Measurements from ENCODE around the gene SPTLC1.

GRCh38 chr9:92030367-92030766 lies 84.8 kb downstream of the SPTLC1 start:
- TF ChIP-seq CTCF (IDR thresholded peaks at IDR 0.05) (no peak), POLR2A (IDR thresholded peaks at IDR 0.05) (no peak)

Measured in body of pancreas (tissue), 4 donors.